Esophagus muscularis mucosa (tissue), 4 donors: ENCODE data around the gene ANK3. TPM values are rescaled to one million over a fixed set of nuclear protein-coding genes. Genes with fewer than 3 reads are reported as not detected.

Source experiments
- DNase-seq: peaks from one replicate; pipeline ENCODE4 v3.0.0-alpha.2; 2017; ENCODE audit errors: extremely low spot score
- H3K27ac ChIP-seq, 4 donors: fragments of 200-600 bp; sonication (generic); replicated peaks in 1 of 4; 1 replicate in 3 of 4; 2 replicates in 1 of 4; pipeline ENCODE4 v1.5.1; 2016 to 2019; ENCODE audit warnings: mild to moderate bottlenecking in 1 of 4
- H3K27me3 ChIP-seq, 4 donors: fragments of 200-600 bp; sonication (generic); one replicate each; pipeline versions ENCODE4 v1.5.1 to v1.6.0; 2016 to 2019
- H3K36me3 ChIP-seq, 4 donors: fragments of 200-600 bp; sonication (generic); one replicate each; pipeline ENCODE4 v1.5.1; 2016 to 2019
- H3K4me1 ChIP-seq, 4 donors: fragments of 200-600 bp; sonication (generic); one replicate each; pipeline ENCODE4 v1.5.1; 2016 to 2019
- H3K4me3 ChIP-seq, 4 donors: fragments of 200-600 bp; sonication (generic); 1 replicate in 2 of 4; 2 replicates in 2 of 4; pipeline ENCODE4 v1.5.1; 2016 to 2019; ENCODE audit warnings: mild to moderate bottlenecking in 4 of 4, moderate library complexity in 1 of 4
- H3K9me3 ChIP-seq, 4 donors: fragments of 200-600 bp; sonication (generic); 1 replicate in 3 of 4; 2 replicates in 1 of 4; pipeline ENCODE4 v1.5.1; 2016 to 2019
- CTCF ChIP-seq, 3 experiments: fragments of 200-600 bp in 2 of 3; fragments of 450-650 bp in 1 of 3; sonication (generic) in 2 of 3; IDR thresholded peaks; one replicate each; pipeline ENCODE4 v1.5.1; 2017 to 2019; ENCODE audit warnings: antibody characterized with exemption in 3 of 3, mild to moderate bottlenecking in 2 of 3, moderate library complexity in 1 of 3
- EP300 ChIP-seq: sonication (generic); formaldehyde crosslinking; IDR thresholded peaks from one replicate; pipeline ENCODE4 v1.6.1; 2017; ENCODE audit warnings: antibody characterized with exemption
- POLR2A ChIP-seq: fragments of 450-650 bp; IDR thresholded peaks from one replicate; pipeline ENCODE4 v1.6.1; 2017; ENCODE audit warnings: antibody characterized with exemption, moderate library complexity, mild to moderate bottlenecking, low read depth
- POLR2AphosphoS5 ChIP-seq, 2 donors: sonication (generic); formaldehyde crosslinking; IDR thresholded peaks; one replicate each; pipeline ENCODE4 v1.6.1; 2017; ENCODE audit warnings: antibody characterized with exemption in 2 of 2
- WGBS: methylation state at CpG from one replicate; pipeline ENCODE4 v1.1.5; 2018; 5-methylcytosine and 5-hydroxymethylcytosine counted together
- intact Hi-C: fragments of 100-400 bp; cut with DNase I; formaldehyde crosslinking; loops from one replicate; pipeline ENCODE4 v1.15.1; 2023
- total RNA-seq, 4 donors: library from RNA; depleted of rRNA; stranded (reverse); fragments of >200 nt; gene quantifications; one replicate each; pipeline versions ENCODE4 v1.1.0 to v1.2.1, GENCODE V29; 2016

The ANK3 gene
- total RNA-seq, 4 donors from 2014 or later = 25.5 to 44.9 (median 26.6) TPM

DNA sequence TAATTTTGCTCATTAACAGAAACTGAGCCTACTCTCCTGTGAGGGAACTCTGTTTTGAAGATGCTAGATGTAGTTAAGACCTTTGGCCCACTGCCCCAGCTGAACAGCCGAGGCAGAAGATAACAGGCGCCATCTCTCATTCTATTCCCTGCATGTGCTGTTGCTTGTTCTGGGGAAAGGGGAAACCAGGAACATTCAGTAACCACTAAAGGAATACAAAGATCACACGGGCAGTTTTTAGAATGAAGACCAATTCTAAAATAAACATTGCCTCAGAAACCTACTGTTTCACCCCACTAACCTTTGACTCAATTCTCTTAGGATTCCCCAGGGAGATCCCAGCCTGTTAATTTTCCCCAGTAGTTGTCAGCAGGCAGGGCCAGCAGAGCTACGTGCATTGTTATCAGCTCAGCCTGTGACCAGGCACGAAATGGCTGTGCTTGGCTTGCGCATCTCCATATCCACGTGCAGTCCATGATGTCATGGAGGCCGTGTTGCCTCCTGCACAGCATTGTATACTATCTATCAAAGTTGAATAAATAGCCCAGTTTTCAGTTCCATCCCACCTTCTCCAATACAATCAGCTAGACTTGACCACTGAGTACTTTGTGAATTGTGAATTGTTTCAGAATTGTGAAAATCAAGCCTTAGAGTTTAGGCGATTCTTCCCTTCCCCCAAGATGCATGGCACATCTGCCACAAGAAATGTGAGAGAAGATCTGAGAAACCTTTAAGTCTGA, 36.0 kb downstream of the ANK3 start:
- H3K4me3 ChIP-seq = no peak overlapping the region
- no peaks in the 10 kb centered on the region for H3K9me3 ChIP-seq
- no peak for TF ChIP-seq POLR2A
- no peak for TF ChIP-seq CTCF (IDR thresholded peaks at IDR 0.05)
- no peak for DNase-seq
- H3K4me1 ChIP-seq = peaks cover 4 to 13% (median 9%) of the 10 kb centered on the region in 4 donors
- WGBS = 86% methylated on average over 9 of the region's 9 CpGs
- H3K27me3 ChIP-seq = no peaks in the 10 kb centered on the region
- intact Hi-C loops = no loop called here
- no peaks in the 10 kb centered on the region for H3K36me3 ChIP-seq
- no peak overlapping the region for H3K27ac ChIP-seq

GRCh38 chr10:60352105-60352504, 37.6 kb downstream of the ANK3 start:
- H3K27ac ChIP-seq = no peak overlapping the region
- no peaks in the 10 kb centered on the region for H3K36me3 ChIP-seq
- no peaks in the 10 kb centered on the region for H3K9me3 ChIP-seq
- no peaks in the 10 kb centered on the region for H3K27me3 ChIP-seq
- DNase-seq = no peak
- TF ChIP-seq POLR2AphosphoS5 (IDR thresholded peaks at IDR 0.05) (no peak), POLR2A (no peak), EP300 (no peak), CTCF (IDR thresholded peaks at IDR 0.05) (no peak)
- 85% methylated on average over 5 of the region's 5 CpGs for WGBS
- no peak overlapping the region for H3K4me3 ChIP-seq
- intact Hi-C loops = no loop called here
- H3K4me1 ChIP-seq = peaks cover 4 to 13% (median 9%) of the 10 kb centered on the region in 4 donors

- Histone ChIP-seq H3K27me3 (no peaks in the 10 kb centered on the region), H3K4me1 (peaks cover 4 to 13% (median 9%) of the 10 kb centered on the region in 4 donors), H3K9me3 (no peaks in the 10 kb centered on the region), H3K36me3 (no peaks in the 10 kb centered on the region), H3K27ac (no peak overlapping the region), H3K4me3 (no peak overlapping the region)
- intact Hi-C loops = no loop called here
- no peak for DNase-seq
- 66% methylated on average over 4 of the region's 4 CpGs for WGBS
- TF ChIP-seq POLR2AphosphoS5 (IDR thresholded peaks at IDR 0.05) = no peak
- TF ChIP-seq CTCF (IDR thresholded peaks at IDR 0.05) = no peak
These were observed 38.4 kb downstream of the ANK3 start for GRCh38 chr10:60351191-60351853.

DNA sequence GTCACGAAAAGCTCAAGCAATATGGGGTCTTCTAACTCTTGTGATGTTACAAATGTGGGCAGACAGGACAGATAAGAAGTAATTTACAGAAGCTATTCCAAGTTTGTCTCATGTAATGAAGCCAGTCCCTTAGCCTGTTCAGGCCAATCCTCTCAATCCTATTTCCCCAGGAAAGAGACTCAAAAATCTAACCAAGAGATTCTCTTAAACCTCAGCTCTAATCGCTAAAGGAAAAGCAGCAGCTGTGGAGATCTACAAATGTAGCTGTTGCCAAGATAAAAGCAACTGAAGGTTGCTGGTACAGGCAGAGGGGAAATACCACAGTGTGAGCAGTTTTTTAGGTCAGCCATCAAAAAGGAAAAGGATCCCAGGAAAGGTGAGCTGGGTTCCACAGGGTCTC, 39.3 kb downstream of the ANK3 start:
- TF ChIP-seq POLR2A (no peak), POLR2AphosphoS5 (IDR thresholded peaks at IDR 0.05) (no peak), CTCF (IDR thresholded peaks at IDR 0.05) (no peak), EP300 (no peak)
- no peaks in the 10 kb centered on the region for H3K27me3 ChIP-seq
- DNase-seq = no peak
- WGBS = 58% methylated on average over 2 of the region's 2 CpGs
- peak overlapping the region in 2 of 4 donors; percentile 10 to 12 for H3K27ac ChIP-seq
- H3K4me1 ChIP-seq = peaks cover 4 to 13% (median 9%) of the 10 kb centered on the region in 4 donors
- intact Hi-C loops = no loop called here
- no peak overlapping the region for H3K4me3 ChIP-seq
- no peaks in the 10 kb centered on the region for H3K9me3 ChIP-seq
- no peaks in the 10 kb centered on the region for H3K36me3 ChIP-seq
